ENCODE data around the gene IFT25. TPM values are rescaled to one million over a fixed set of nuclear protein-coding genes. Genes with fewer than 3 reads are reported as not detected.
"Not testable (repeated sequence)": the region's sequence is repeated elsewhere in the genome, so short reads cannot be mapped to it uniquely, and the experiment has no call there.

The IFT25 gene
- total RNA-seq, 1 experiment from 2014 or later: 48.5 TPM

DNA sequence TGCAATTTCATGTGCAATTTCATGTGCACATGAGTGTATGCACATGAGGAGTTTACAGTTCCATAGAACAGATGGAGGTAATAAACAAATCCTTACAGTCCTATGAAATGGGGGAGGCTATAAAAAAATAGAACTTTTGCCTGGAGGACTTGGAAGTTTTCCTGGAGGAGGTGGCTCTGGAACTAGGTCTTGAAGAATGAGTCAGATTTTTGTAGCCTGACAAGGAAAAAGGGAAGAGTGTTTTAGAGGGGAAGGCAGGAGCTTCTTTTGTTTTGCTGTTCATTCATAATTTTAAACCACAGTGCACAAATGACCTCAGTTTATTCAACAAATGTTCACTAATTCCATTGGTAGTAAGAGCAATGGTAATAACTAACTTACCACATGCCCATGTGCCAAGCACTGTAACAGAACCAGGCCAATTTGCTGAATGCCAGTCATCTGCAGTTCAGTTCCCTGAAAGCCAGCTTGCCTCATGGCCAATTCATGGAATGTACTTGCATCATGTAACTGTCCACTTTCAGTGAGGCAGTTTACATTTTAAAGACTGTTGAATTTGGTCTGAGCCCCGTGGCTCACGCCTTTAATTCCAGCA lies 48.8 kb downstream of the IFT25 start:
- DNase-seq (ENCODE audit: low read depth): peak; percentile 90

DNA sequence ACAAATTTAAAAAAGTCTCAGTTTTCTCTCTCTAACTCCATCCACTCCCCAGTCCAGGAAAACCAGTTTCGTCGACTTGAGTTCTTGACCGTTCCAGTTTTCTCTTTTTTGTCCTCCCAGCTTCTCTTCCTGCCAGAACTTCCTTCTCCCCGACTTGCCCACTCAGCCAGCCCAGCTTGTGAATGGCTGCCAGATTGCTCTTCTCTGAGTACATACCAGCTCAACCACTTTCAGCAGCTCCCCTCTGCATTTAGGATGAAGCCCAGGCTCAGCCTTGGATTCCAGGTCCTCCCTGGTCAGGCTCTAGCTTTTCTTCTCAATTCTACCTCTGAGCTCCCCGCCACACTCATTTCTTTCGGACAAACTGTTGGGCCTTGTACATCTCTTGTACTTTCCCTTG lies 50.1 kb downstream of the IFT25 start:
- in situ Hi-C loops (cut with HindIII; ENCODE audit: low pct_unique_long_range_greater_than_20kb, low sequenced_read_pairs): no loop called here
- no peak for DNase-seq (ENCODE audit: low read depth)

More for the DNA sequence above, 48.8 kb downstream of the IFT25 start:
- in situ Hi-C loops (cut with HindIII; ENCODE audit: low pct_unique_long_range_greater_than_20kb, low sequenced_read_pairs): no loop called here

DNA sequence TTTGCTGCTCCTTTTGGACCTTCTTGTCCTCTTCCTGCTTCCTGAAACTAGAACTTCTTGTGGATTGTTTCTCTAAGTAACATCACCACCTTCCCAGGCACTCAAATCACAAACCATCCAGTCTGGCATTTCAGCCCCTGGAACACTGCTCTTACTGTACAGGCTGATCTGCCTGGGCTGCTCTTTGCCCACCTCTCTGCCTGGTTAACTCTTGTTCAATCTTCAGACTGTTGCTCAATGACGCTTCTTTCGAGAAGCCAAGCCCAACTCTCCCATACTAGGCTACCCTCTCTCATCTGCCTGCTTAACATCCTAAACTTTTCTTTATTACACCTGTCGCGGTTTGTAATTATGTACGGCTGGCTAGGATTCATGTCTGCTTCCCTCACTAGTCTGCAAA lies 50.9 kb downstream of the IFT25 start:
- in situ Hi-C loops (cut with HindIII; ENCODE audit: low pct_unique_long_range_greater_than_20kb, low sequenced_read_pairs): no loop called here
- DNase-seq (ENCODE audit: low read depth): no peak

DNA sequence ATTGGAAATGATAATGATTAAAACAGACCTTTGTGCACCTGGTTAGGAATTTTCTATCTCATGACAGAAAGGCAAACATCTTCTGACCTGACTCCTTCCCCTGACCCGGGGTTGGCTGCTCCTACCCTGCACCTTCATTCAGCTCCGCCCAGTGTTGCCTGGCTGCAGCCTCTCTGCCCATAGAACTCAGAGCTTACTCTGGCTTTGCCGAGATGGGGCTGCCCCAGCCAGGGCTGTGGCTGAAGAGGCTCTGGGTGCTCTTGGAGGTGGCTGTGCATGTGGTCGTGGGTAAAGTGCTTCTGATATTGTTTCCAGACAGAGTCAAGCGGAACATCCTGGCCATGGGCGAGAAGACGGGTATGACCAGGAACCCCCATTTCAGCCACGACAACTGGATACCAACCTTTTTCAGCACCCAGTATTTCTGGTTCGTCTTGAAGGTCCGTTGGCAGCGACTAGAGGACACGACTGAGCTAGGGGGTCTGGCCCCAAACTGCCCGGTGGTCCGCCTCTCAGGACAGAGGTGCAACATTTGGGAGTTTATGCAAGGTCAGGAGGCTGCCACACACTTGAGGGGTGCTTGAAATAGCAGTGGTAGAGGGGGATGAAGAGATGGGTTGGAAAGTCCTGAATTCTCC lies 51.4 kb downstream of the IFT25 start, which contains the start of gene DIO1:
TSS of gene DIO1 (plus strand) at position 189 of the 638 bp plus-strand sequence. CDS start at position 213, 24 bp downstream.
- in situ Hi-C loops (cut with HindIII; ENCODE audit: low pct_unique_long_range_greater_than_20kb, low sequenced_read_pairs): no loop called here
- no peak for DNase-seq (ENCODE audit: low read depth)

DNA sequence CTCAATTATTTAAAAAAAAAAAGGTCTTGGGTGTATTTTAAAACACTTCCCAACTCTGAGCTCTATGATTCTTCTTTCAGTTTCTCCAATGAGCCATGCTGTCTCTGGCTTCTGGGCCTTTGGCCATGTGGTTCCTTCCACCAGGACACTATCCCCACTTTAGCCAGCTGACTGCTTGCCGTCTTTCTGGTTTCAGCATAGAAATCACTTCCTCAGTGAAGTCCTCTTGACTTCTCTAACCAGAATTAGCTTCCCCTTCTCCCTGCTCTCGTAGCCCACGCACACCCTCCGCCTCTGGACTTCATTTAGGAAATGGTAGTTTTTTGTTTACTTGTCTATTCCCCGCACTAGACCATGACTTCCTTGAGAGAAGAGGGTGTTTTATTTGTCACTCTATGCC lies 52.6 kb downstream of the IFT25 start:
- DNase-seq (ENCODE audit: low read depth): no peak
- in situ Hi-C loops (cut with HindIII; ENCODE audit: low pct_unique_long_range_greater_than_20kb, low sequenced_read_pairs): no loop called here

DNA sequence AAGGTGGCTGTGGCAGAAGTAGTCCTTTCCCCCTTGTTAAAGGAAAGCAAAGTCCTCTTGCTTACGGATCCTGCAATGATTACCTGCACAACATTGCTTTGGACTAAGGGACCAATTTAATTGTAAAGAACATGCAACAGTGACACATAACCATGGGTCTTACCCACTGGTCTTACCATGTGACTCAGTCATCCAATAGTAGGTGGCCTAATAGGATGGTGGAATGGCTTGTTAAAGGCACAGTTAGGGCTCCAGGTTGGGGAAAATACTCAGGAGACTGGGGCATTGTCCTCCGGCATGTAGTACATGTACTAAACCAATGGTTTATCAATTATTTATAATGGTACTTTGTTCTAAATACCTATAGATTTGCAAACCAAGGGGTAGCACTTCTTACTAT lies 53.8 kb downstream of the IFT25 start:
- no peak for DNase-seq (ENCODE audit: low read depth)
- in situ Hi-C loops (cut with HindIII; ENCODE audit: low pct_unique_long_range_greater_than_20kb, low sequenced_read_pairs): no loop called here

DNA sequence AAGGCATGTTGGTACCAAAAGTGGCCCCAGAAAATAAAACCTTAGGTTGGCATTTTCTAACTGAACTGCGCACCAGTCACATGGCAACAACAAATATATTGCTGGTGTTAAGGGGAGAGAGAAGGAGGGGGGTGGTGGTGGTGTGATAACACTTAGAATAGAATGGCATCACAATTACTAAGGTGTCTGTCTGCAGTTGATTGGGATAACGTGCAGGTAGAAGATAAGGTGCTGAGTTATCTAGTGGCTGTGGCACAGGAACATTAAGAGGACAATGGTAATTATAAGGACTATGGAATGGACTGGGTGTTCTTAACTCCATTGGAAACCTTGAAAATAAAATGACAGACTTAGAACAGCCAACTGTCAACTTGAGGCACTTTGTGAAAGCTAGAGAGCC lies 54.5 kb downstream of the IFT25 start:
- no peak for DNase-seq (ENCODE audit: low read depth)
- in situ Hi-C loops (cut with HindIII; ENCODE audit: low pct_unique_long_range_greater_than_20kb, low sequenced_read_pairs): no loop called here

DNA sequence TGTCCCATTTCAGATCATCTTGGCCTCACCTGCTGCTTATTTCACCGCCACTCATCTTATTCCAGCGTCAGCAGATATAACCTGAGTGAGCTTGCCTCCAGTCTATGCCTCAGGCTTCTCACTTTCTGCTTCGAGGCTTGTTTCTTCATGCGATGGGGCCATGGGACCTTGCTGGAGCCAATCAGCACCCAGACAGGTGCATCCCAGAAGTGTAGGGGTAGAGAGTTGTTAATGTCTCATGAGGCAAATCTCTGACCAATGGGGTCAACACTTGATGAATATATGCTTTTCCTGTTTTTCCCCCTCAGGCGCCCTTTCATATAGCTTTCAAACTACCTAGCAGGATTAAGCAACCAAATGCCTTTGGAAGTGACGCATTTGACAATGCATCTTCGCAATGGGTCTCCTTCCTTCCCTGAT lies 55.0 kb downstream of the IFT25 start:
- in situ Hi-C loops (cut with HindIII; ENCODE audit: low pct_unique_long_range_greater_than_20kb, low sequenced_read_pairs): no loop called here
- no peak for DNase-seq (ENCODE audit: low read depth)

DNA sequence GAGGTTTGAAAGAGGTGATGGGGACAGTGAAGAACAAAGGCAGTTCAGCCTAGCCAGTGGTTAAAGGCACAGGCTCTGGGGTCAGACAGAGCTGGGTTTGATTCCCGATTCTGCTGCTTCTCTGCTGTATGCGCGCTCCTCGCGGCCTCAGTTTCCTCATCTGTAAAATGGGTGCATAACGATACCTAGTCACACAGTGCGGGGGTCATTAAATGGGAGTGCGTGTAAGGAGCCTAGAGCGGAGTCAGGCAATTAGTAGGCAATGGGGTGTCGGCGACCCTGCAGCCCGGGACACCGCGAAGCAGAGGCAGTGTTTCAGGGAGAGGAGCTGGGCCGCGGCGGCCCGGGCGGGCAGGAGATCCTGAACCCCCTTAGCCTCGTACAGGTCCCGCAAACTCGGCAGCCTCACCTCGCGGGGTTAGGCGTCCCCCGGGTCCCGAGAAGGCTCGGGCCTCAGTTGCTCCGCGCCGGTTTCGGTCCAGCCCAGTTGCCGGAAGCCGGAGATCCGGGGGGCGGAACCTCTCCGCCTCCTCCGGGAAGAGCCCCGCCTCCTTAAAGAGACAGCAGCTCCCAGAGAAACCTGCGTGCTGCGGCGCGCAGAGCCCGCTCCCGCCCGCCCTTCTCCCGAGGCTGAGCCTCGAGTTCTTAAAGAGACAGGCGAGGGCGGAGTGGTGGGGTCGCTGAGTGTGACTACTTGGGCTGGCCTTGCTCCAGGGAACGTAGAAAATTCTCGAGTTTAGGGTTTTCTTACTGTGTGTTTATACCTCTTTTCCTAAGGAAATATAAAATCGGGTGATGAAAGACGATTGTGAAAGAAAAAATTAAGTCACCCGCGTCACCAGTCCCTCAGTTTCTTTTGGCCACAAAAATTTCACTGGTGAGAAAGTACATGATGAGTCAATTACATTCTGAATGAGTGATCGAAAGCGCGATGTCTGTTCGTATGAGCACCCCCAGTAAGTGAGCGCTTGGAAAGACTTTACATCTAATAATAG lies 55.9 kb downstream of the IFT25 start, which contains the start of gene YIPF1:
TSS of gene YIPF1 (minus strand) at position 494 of the 995 bp plus-strand sequence. CDS start 860 bp downstream, outside the sequence.
- in situ Hi-C loops (cut with HindIII; ENCODE audit: low pct_unique_long_range_greater_than_20kb, low sequenced_read_pairs): no loop called here
- DNase-seq (ENCODE audit: low read depth): peak; percentile 85

DNA sequence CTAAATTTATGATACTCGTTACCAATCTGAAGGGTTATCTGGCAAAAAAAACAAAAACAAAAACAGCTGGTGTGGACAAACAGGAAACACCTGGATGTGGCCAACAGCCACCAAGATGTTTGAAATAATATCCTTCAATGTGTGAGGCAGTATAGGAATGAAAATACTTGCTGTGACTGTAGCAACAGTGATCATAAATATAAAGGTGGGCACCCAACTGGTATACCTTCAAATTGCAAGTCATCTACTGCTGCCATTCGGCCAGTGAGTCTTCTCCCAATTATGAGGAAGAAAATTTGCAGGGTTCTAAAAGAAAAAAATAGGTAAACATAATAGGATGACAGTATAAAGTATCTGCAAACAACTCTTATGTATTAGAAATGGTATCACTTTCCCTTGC lies 56.8 kb downstream of the IFT25 start:
- in situ Hi-C loops (cut with HindIII; ENCODE audit: low pct_unique_long_range_greater_than_20kb, low sequenced_read_pairs): no loop called here
- DNase-seq (ENCODE audit: low read depth): no peak

DNA sequence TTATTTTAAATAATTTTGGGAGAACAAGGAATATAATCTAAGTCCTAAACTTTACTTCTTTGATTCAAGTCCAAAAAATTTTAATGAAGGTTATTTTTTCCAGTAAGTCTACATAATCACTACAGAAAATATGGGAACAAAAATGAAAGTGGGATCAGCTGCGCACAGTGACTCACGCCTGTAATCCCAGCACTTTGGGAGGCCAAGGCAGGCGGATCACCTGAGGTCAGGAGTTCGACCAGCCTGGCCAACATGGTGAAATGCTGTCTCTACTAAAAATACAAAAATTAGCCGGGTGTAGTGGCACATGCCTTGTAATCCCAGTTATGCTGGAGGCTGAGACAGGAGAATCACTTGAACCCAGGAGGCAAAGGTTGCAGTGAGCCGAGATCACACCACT lies 61.9 kb downstream of the IFT25 start:
- in situ Hi-C loops (cut with HindIII; ENCODE audit: low pct_unique_long_range_greater_than_20kb, low sequenced_read_pairs); DNase-seq (ENCODE audit: low read depth): not testable (repeated sequence)

DNA sequence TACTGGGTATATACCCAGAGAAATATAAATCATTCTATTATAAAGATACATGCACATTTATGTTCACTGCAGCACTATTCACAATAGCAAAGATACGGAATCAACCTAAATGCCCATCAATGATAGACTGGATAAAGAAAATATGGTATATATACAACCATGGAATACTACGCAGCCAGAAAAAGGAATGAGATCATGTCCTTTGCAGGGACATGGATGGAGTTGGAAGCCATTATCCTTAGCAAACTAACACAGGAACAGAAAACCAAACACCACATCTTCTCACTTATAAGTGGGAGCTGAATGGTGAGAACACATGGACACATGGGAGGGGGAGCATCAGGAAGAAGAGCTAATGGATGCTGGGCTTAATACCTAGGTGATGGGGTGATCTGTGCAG lies 63.6 kb downstream of the IFT25 start:
- in situ Hi-C loops (cut with HindIII; ENCODE audit: low pct_unique_long_range_greater_than_20kb, low sequenced_read_pairs); DNase-seq (ENCODE audit: low read depth): not testable (repeated sequence)

DNA sequence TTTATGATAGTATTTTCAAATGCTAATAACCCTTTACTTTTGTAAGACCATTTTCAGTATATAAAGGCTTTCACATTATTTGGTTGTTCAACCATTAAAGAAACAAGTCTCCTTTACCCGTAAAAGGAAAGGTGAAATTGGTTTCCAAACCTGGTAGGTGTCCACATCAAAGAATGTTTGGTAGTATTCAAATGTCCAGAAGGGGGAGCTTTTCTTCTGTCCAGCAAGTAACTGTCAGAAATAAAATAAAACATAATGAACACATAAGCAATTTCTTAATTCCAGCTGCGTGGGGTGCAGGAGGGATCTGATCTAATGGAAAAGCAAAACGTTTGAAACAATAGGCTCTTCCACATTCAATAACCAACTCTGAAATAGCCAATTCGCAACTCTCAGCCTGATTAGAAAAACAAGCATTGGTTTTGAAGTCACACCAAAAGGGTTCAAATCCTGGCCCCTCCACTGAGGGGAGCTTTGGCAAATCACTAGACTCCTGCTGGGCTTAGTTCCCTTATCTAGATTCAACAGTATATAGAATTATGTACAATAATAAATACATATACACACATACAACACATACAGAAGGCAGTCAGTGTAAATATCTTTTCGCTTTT lies 66.9 kb downstream of the IFT25 start:
- in situ Hi-C loops (cut with HindIII; ENCODE audit: low pct_unique_long_range_greater_than_20kb, low sequenced_read_pairs): no loop called here
- DNase-seq (ENCODE audit: low read depth): peak; percentile 50

DNA sequence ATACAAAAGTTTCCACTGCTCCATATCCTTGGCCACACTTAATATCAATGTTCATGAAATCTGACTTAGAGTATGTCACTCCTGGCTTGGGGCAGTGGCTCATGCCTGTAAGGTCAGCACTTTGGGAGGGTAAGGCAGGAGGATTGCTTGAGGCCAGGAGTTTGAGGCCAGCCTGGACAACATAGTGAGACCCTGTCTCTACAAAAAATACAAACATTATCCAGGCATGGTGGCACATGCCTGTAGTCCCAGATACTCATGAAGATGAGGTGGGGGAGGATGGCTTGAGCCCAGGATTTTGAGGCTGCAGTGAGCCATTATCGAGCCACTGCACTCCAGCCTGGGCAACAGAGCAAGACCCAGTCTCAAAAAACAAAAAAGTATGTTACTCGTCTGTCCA lies 70.3 kb downstream of the IFT25 start:
- DNase-seq (ENCODE audit: low read depth); in situ Hi-C loops (cut with HindIII; ENCODE audit: low pct_unique_long_range_greater_than_20kb, low sequenced_read_pairs): not testable (repeated sequence)

DNA sequence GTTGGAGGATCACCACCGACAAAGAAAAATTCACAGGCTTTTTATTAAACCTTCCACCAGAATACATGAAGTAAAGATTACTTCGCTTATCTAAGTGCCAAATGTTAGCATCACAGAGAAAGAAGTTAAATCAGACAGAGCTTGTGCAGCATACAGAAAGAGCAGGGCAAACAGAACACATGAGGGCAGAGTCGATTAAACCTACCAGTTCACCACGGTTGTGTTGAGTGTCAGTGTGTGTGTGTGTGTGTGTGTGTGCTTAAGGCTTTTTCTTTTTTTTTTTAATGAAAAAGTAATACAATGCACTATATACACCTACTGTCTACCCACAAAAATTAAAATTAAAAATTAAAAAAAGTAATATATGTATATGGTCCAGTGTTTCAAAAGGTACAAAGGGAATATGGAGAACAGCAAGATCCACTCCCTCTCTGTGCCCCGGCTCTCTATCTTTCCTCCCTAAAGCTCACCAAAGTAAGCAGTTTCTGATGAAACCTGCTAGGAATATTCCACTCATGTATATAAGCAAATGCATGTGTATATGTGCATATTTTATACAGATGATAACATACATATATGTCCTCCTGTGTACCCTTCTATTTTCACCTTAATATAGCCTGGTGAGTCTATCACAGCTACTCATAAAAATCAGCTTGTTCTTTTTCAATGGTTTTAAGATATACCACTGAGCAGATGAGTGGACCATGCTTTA lies 73.6 kb downstream of the IFT25 start:
- in situ Hi-C loops (cut with HindIII; ENCODE audit: low pct_unique_long_range_greater_than_20kb, low sequenced_read_pairs): no loop called here
- DNase-seq (ENCODE audit: low read depth): no peak
